Measurements from ENCODE around the gene SIRT4.

Gene SIRT4

DNA sequence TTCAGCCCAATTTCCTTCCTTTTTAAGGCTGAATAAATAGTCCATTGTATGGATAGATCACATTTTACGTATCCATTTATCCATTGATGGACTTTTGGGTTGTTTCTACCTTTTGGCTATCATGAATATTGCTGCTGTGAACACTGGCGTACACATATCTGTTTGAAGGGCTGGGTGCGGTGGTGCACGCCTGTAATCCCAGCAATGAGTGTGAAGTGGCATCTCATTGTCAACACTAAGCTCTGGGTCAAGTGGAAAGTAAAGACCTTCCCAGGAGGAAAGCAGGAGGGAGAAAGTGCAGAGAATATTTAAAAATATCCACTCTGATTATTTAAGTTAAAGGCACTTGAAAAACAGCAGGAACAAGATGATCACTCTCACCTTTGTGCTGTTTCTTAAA is 37.1 kb downstream of the SIRT4 start:
- DNase-seq: no peak

DNA sequence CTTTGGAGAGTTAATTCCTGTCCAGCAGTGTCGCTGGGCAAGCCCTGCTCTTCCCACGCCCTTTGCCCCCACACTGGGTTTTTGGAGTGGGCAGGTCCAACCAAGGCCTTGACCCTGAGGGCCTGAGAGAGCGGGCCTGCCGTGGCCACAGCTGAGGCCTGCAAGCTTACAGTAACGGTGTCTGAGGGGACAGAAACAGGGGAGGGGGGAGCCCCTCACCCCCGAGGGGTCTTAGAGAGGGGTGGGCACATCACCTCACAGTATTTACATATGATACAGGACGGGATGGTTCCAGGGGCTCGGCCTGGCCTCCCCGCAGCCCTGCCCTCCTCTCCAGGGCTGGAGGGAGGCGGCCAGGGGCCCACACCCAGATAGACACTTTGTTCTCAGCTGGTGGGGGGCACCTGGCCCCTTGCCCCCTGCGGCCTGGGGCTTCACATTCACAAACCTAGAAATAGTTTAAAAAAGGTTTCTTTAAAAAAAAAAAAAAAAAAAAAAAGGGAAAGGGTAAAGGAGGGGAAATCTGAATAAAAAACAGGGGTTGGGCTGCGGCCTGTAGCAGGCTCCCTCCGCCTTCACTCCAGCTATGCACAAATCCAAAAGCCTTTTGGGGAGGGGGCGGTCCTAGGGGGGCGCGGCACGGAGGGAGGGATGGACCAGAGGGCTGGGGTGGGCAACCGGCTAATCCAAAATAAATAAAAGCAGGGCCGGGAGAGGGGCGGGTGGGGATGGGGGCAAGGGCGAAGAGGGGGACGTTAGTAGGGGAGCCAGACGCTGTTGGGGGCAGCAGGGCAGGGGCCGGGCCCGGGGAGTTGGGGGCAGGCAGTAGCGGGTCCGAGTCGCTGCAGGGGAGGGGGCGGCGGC is 40.3 kb downstream of the SIRT4 start:
- no peak for DNase-seq

DNA sequence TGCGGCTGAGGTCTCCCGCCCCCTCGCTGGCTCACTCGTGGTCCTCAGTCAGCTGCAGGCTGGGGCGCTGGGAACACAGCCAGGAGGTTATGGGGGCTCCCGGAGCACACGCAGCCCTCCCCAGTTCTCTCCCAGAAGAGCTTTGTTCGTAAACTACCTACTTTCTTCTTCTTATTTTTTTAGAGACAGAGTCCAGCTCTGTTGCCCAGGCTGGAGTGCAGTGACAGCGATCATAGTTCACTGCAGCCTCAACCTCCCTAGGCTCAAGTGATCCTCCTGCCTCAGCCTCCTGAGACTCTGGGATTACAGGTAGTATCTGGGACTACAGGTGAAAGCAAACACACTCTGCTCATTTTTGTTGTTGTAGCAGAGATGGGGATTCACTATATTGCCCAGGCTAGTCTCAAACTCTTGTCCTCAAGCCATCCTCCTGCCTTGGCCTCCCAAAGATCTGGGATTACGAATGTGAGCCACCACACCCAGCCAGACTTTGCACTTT is 41.0 kb downstream of the SIRT4 start:
- DNase-seq: no peak

DNA sequence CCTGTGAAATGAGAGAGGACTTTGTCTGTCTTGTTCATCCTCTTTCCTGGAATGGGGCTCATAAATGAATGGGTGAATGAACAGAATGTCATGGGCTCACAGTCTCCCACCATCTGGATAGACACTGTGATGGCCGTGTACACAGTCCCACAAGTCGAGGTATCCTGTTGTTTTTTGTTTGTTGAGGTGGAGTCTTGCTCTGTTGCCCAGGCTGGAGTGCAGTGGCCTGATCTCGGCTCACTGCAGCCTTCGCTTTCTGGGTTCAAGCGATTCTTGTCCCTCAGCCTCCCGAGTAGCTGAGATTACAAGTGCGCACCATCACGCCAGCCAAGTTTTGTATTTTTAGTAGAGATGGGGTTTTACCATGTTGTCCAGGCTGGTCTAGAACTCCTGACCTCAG is 41.6 kb downstream of the SIRT4 start:
- no peak for DNase-seq

DNA sequence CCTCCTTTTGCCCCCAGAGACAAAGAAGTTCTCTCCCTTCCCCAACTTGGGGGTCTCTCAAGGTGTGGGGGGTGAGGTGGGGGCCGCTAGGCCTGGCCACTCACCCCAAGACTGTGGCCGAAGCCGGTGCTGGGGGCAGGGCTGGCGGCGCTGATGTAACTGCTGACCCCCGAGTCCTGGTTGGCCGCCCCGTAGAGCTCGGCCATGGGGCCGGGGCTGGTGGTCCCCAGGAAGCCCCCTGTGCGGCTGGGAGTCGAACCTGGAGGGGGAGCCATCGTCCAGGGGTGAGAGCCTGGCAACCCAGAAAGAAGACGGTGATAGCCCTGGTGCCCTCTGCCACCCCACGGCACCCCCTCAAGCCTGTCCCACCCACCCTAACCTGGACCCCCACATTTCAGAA is 43.9 kb downstream of the SIRT4 start:
- no peak for DNase-seq

DNA sequence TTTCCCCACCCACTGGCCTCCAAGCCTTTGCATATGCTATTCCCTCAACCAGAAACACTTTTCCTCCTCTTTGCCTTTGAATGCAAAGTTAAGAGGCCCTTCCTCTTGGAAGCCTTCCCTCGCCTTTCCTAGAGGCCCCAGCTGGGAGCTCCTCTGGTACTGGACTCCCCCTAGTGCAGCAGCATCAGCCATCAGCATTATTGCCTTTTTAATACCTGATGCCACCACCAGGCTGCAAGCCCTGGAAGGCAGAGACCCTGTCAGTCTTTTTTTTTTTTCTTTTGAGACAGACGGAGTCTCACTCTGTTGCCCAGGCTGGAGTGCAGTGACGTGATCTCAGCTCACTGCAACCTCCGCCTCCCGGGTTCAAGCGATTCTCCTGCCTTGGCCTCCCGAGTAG is 44.6 kb downstream of the SIRT4 start:
- no peak for DNase-seq

DNA sequence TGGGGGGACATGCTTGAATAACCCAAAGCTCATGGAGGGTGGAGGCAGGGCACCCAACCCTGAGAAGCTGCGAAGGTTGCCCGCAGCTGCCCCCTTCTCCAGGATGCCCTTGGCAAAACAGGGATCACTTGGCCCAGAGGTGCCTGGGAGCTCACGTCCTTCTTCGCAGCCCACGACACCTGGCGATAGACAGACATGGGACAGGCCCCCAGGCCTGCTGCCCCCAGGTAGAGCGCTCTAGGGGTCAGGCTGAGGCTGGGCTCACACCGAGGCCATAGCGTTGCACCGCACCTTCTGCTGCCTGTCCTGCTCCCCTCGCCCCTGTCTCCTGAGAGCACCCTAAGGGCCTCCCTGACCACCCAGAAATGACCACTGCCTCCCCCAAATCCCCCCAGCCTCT is 45.6 kb downstream of the SIRT4 start:
- DNase-seq: no peak

DNA sequence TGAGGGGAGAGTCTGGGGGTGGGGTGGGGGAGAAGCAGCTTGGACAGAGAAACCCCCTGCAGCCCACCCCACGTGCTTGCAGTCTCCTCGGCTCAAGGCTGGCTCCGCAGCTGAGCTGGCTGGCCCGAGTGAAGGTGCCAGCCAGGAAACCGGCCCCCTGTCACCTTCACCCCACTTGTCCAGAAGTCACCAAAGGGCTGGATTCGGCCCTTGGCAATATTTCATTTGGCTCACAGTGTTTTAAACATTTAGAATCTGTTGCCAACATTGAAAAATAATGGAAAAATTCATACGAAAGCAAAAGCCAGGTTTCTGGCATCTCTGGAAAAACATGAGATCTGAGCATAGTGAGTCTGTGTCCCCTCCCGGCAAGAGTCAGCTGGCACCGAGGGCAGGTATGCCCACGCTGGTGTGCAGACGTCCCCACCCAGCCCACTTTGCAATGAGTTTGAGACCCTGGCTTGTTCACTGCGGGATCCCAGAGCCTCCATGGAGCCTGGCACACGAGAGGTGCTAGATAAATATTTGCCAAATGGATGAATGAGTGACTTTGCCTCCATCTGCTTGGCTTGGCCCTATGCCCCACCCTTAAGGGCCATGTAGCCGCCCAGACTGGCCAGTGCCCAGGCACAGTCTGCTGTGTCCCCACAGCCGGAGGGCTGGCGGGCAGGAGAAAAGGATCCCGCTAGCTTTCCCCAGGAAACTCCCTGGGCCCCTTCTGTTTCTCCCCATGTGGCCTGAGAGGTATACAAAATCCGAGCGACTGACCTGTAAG is 48.6 kb downstream of the SIRT4 start:
- no peak for DNase-seq

DNA sequence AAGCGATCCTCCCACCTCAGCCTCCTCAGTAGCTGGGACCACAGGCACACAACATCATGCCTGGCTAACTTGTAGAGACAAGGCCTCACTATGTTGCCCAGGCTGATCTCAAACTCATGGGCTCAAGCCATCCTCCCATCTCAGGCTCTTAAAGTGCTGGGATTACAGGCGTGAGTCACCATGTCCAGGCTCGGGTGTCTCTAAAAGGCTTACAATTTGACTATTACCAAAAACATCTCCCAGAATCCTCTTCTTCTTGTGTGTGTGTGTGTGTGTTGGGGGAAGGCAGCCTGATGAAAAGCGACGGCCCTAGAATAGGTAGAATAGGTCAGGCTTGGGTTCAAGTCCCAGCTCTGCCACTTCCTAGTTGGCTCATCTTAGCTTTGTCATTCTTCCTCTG is 50.0 kb downstream of the SIRT4 start:
- DNase-seq: no peak

DNA sequence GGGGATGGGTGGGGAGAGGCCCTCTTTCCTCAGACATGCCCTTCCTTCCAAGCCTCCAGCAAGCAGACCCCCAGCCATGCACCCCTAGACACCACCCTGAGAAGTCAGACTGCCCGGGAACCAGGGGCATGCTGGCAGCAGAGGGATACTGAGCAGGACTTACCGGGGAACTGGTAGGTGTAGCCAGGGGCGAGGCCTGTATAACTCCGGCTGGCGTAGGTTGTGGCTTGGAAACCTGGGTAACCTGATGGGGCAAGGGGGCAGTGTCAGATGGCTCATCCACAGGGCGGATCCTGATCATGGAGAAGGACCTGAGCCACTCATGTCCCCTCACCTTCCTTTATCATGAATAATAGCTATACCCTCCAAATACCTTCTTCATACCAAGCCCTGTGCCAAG is 51.0 kb downstream of the SIRT4 start:
- no peak for DNase-seq

DNA sequence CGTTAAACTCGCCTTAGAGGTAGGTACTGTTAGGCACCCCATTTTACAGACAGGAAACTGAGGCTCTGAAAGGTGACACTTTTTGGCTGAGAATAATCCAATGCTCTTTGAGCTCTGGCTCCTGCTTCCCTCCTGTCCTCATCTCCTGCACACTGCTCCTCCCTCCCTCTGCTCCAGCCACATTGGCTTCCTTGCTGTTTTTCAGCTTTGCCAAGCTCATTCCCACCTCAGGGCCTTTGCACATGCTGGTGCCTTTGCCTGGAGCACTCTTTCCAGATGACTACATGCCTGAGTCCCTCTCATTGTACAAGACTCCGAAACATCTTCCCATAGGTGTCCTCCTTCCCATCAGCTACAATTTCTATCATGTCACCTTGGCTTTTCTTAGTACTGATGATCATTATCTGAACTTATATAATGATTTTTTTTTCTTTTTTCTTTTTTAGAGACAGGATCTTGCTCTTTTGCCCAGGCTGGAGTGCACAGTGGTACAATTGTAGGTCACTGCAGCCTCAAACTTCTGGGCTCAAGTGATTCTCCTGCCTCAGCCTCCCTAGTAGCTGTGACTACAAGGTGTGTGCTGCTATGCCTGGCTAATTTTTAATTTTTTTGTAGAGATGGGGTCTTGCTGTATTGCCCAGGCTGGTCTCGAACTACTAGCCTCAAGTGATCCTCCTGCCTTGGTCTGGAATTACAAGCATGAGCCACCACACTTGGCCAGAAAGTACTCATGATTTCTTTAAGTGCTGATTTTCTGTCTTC is 51.6 kb downstream of the SIRT4 start:
- DNase-seq: no peak

DNA sequence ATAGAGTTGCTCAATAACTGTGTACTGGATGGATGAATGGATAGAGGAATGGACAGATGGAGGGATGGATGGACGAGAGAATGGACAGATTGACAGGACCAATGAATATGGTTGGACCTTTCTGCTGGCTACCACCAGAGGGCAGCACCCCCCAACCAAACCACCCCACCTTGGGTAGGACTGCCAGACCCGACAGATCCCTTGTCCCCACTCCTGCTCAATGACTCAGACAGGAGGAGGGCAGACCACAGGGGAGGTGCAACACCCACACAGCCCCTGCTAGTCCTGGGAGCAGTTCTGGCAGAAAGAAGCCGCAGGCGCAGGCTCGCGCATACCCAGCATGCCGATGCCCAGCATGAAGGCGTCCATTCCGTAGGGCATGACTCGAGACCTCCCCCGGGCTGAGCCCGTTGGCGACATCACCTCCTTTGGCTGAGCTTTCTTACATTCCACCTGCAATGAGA is 54.5 kb downstream of the SIRT4 start:
- peak; percentile 64 for DNase-seq

DNA sequence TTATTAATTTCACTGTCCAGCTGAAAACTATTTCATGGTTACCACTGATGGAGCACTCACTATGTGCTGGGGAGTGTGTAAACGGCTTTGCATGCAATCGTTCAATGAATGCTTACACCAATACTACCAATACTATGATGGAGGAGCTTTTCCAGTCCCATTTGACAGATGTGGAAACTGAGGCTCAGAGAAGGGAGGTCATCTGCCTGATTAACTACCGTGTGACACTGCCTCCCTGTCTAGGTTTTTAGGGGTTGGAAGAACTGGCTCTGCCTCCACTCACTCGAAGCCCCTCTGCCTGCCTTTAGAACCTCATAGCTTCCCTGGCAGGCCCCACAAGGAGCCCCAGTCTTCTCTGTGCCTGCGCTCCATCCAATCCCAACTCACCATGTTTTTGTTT is 55.0 kb downstream of the SIRT4 start:
- DNase-seq: no peak

DNA sequence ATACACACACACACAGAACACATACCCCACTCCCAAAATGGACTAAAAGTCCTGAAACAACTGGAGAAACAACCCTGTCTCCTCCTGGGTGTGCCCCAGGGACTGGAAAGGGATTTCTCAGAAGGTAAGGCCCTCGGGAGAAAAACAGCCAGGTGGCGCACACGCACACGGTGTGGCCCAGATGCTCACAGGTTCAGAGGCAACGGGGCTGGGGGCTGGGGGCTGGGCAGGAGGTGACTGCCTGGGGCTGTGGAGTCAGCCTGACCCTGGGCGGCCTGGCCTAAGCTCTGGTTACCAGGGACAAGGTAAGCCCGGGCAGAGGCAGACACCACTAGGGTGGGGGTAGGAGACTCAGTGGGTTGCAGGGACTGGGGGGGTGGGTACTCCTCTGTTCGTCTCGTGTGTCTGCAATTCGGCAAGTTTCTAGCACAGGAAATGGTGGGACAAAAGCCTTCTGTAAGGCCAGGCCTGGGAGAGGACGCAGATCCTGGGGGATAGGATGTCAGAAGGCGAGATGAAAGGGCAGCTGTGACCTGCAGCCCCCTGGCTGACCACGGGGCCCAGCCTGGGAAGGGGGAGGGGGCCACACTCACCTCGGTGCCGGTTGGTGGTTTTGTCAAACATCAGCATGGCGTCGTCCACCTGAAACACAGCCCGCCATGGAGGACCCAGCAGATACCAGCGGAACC is 56.4 kb downstream of the SIRT4 start:
- no peak for DNase-seq

DNA sequence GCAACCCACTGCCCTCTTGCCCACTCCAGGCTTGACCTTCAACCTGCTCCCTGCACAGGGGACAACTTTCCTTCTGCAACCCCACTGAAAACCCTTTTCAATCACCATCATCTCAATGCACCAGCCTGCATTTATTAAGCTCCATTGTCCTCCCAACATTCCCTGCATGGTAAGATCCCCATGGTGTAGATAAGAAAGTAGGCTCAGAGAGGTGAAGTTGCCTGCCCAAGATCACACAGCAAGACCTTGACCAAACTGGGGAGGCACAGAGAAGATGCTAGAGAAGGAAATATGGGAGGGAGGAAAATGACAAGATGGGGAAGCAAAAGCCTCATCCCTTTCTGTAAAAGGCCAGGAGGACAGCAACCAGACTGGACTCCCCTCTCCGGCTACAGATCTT is 57.0 kb downstream of the SIRT4 start:
- DNase-seq: no peak

DNA sequence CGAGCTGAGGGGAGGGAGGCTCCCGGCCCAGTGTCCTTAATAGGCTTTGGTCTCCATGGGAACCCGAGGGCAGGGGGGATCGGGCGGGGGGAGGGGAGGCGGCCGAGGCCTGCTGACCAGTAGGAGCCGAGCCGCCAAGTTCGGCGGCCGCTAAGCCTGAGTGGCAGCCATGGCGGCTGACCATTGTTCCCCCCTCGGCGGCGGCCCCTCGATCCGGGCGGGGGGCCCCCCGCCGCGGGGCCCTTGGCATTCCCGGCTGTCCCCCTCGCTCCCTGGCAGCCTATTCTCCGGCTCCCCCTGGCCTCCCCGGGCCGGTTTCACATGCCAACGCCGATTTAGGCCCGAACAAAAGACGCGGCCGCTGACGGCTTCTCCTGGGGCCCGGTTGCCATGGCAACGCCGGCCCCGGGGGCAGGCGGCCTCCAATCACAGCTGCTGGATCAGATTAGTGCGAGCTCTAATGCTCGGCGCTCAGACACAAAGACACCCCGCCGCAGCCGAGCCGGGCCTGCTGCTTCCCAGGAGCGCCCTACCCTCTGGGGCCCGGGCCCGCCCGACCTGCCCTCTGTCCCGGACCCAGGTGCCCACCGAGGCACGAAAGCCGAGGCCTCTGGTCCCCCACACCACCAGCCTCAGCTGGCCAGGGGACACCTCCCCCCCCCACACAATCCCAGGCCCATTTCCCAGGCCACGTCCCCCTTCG is 59.5 kb downstream of the SIRT4 start:
- peak; percentile 95 for DNase-seq
